GM18505 (cell line): ENCODE results near the gene SCT.

ENCODE experiments used
- ATAC-seq: cut with Tn5 transposase; IDR thresholded peaks from one replicate; pipeline ENCODE4 v1.9.1; 2021; ENCODE audit not compliant: unreplicated experiment
- POLR2A ChIP-seq: IDR thresholded peaks from 4 replicates; pipeline ENCODE4 v1.6.1; 2011; ENCODE audit warnings: borderline replicate concordance; ENCODE audit not compliant: insufficient read depth, insufficient read length; ENCODE audit errors: extremely low read depth

The SCT gene

GRCh38 chr11:626475-627307, at the start of gene SCT:
SCT (minus strand) TSS chr11:627181; CDS start chr11:627143, 38 bp downstream.
- ATAC-seq: no peak
- TF ChIP-seq POLR2A: no peak

GRCh38 chr11:674406-674805, 47.4 kb upstream of the SCT start:
- no peak for ATAC-seq
- no peak for TF ChIP-seq POLR2A

GRCh38 chr11:673866-674265, 46.9 kb upstream of the SCT start:
- TF ChIP-seq POLR2A: no peak
- ATAC-seq: no peak

- no peak for ATAC-seq
- no peak for TF ChIP-seq POLR2A
Observed at GRCh38 chr11:665704-666281, 38.8 kb upstream of the SCT start.

- no peak for TF ChIP-seq POLR2A
Observed at GRCh38 chr11:665062-665703, 38.2 kb upstream of the SCT start.

GRCh38 chr11:662689-663274, 35.8 kb upstream of the SCT start:
- no peak for ATAC-seq
- TF ChIP-seq POLR2A: no peak

More at GRCh38 chr11:665062-665703, 38.2 kb upstream of the SCT start:
- ATAC-seq: no peak

- no peak for ATAC-seq
- TF ChIP-seq POLR2A: no peak
Observed at GRCh38 chr11:660681-661444, 33.9 kb upstream of the SCT start.

GRCh38 chr11:660281-660680, 33.3 kb upstream of the SCT start:
- no peak for TF ChIP-seq POLR2A
- no peak for ATAC-seq

- no peak for ATAC-seq
- no peak for TF ChIP-seq POLR2A
Observed at GRCh38 chr11:659532-660085, 32.6 kb upstream of the SCT start.

GRCh38 chr11:657691-658126, 30.7 kb upstream of the SCT start:
- no peak for TF ChIP-seq POLR2A
- ATAC-seq: no peak

GRCh38 chr11:656866-657265, 29.9 kb upstream of the SCT start:
- no peak for TF ChIP-seq POLR2A
- no peak for ATAC-seq

- no peak for ATAC-seq
- TF ChIP-seq POLR2A: no peak
Observed at GRCh38 chr11:656426-656825, 29.4 kb upstream of the SCT start.
